DND-41 (cell line): Measurements from ENCODE around the gene MAP2K5.

Experiments used
- EZH2 ChIP-seq: IDR thresholded peaks from 3 replicates; pipeline ENCODE4 v1.6.1; 2012; ENCODE audit warnings: borderline replicate concordance, low read depth, mild to moderate bottlenecking, moderate library complexity, low read length, inconsistent platforms; ENCODE audit not compliant: severe bottlenecking
- TF ChIP-seq, protein P1 (sequence below): IDR thresholded peaks from 2 replicates; pipeline ENCODE4 v1.5.1; 2012; ENCODE audit warnings: borderline replicate concordance, low read length, moderate library complexity, mild to moderate bottlenecking; ENCODE audit not compliant: poor library complexity, severe bottlenecking; ENCODE audit errors: extremely low read depth

DNA sequence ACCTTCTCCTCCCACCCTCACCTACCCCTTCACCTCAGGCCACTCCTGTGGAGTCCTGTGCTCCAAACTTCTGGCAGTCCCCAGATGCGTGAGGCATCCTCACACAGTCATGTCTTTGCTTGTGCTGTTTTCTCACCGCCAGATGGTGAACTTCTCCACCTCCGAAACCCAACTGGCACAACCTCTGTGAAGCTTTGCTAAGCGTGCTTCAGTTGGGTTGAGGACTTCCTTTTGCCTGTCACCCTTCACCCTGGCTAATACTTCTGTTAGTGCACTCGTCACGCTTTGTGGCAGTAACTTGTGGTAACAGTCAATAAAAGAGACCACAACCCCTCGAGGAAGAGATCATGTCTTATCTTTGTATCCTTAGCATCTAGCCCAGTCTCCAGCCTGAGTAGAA lies 240.8 kb downstream of the MAP2K5 start:
- TF ChIP-seq, protein P1, sequence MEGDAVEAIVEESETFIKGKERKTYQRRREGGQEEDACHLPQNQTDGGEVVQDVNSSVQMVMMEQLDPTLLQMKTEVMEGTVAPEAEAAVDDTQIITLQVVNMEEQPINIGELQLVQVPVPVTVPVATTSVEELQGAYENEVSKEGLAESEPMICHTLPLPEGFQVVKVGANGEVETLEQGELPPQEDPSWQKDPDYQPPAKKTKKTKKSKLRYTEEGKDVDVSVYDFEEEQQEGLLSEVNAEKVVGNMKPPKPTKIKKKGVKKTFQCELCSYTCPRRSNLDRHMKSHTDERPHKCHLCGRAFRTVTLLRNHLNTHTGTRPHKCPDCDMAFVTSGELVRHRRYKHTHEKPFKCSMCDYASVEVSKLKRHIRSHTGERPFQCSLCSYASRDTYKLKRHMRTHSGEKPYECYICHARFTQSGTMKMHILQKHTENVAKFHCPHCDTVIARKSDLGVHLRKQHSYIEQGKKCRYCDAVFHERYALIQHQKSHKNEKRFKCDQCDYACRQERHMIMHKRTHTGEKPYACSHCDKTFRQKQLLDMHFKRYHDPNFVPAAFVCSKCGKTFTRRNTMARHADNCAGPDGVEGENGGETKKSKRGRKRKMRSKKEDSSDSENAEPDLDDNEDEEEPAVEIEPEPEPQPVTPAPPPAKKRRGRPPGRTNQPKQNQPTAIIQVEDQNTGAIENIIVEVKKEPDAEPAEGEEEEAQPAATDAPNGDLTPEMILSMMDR, result peak; percentile 92
- no peak for TF ChIP-seq EZH2
